Left lung (tissue), 10 donors: ENCODE results near the gene BANF2. TPM values are rescaled to one million over a fixed set of nuclear protein-coding genes. Genes with fewer than 3 reads are reported as not detected.
"Not testable (repeated sequence)": the region's sequence is repeated elsewhere in the genome, so short reads cannot be mapped to it uniquely, and the experiment has no call there.

ENCODE experiments used
- ATAC-seq: fragments of 200-7000 bp; cut with Tn5 transposase; one replicate; pipeline ENCODE4 v1.9.1; 2020; ENCODE audit warnings: moderate library complexity
- DNase-seq, 4 donors: peaks; one replicate each; pipeline ENCODE4 v3.0.0-alpha.2; 2013 to 2020
- H3K27ac ChIP-seq, 2 donors: fragments of 200-600 bp; sonication (generic) in 1 of 2; one replicate each; pipeline versions ENCODE4 v1.5.0 to v1.8.0; 2020 to 2021
- H3K27me3 ChIP-seq, 2 donors: fragments of 200-600 bp; sonication (generic) in 1 of 2; one replicate each; pipeline versions ENCODE4 v1.5.0 to v1.8.0; 2020 to 2021
- H3K36me3 ChIP-seq, 2 donors: fragments of 200-600 bp; sonication (generic) in 1 of 2; one replicate each; pipeline versions ENCODE4 v1.5.0 to v1.8.0; 2020 to 2021
- H3K4me1 ChIP-seq, 2 donors: fragments of 200-600 bp; one replicate each; pipeline ENCODE4 v1.8.0; 2021
- H3K4me3 ChIP-seq, 2 donors: fragments of 200-600 bp; sonication (generic) in 1 of 2; one replicate each; pipeline versions ENCODE4 v1.5.0 to v1.8.0; 2020 to 2021; ENCODE audit warnings: mild to moderate bottlenecking in 1 of 2
- H3K9me3 ChIP-seq, 2 donors: fragments of 200-600 bp; sonication (generic) in 1 of 2; one replicate each; pipeline versions ENCODE4 v1.5.0 to v1.8.0; 2020 to 2021
- intact Hi-C, 2 donors: fragments of 100-400 bp; cut with DNase I; formaldehyde crosslinking; loops; one replicate each; pipeline versions ENCODE4 v1.11.2 to v1.14.2; 2022
- polyA plus RNA-seq, 6 donors: library from polyadenylated mRNA; unstranded; fragments of 120-200 nt; gene quantifications; one replicate each; pipeline ENCODE4 v1.2.1, GENCODE V29; 2013; ENCODE audit not compliant: insufficient read length in 6 of 6
- total RNA-seq, 2 donors: library from RNA; stranded (reverse); fragmentation: NEBNext Ultra II Directional; extraction: Animal tissue kit (Norgen Biotek cat#: 25700); gene quantifications; one replicate each; pipeline ENCODE4 v1.2.1, GENCODE V29; 2021
- TF ChIP-seq, protein P1 (sequence below), 2 donors: fragments of 200-600 bp; sonication (generic) in 1 of 2; IDR thresholded peaks; one replicate each; pipeline versions ENCODE4 v1.5.0 to v1.8.0; 2021; ENCODE audit warnings: antibody characterized with exemption in 2 of 2
- donor health status: DM: no; HTN: yes; CAD: no.
- donor health status: DM: no; HTN: no; CAD: no.

BANF2 gene
- total and polyA plus RNA-seq, 8 donors: not detected

GRCh38 chr20:17700637-17701036 is 871 bp downstream of the BANF2 start:
- TF ChIP-seq, protein P1, sequence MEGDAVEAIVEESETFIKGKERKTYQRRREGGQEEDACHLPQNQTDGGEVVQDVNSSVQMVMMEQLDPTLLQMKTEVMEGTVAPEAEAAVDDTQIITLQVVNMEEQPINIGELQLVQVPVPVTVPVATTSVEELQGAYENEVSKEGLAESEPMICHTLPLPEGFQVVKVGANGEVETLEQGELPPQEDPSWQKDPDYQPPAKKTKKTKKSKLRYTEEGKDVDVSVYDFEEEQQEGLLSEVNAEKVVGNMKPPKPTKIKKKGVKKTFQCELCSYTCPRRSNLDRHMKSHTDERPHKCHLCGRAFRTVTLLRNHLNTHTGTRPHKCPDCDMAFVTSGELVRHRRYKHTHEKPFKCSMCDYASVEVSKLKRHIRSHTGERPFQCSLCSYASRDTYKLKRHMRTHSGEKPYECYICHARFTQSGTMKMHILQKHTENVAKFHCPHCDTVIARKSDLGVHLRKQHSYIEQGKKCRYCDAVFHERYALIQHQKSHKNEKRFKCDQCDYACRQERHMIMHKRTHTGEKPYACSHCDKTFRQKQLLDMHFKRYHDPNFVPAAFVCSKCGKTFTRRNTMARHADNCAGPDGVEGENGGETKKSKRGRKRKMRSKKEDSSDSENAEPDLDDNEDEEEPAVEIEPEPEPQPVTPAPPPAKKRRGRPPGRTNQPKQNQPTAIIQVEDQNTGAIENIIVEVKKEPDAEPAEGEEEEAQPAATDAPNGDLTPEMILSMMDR (IDR thresholded peaks at IDR 0.05): no peak
- Histone ChIP-seq H3K9me3 (no peaks in the 10 kb centered on the region), H3K27ac (no peak overlapping the region), H3K4me3 (no peak overlapping the region), H3K36me3 (no peaks in the 10 kb centered on the region), H3K27me3 (no peaks in the 10 kb centered on the region), H3K4me1 (no peaks in the 10 kb centered on the region)
- intact Hi-C loops: no loop called here
- DNase-seq: no peak
- ATAC-seq: no peak

- Histone ChIP-seq H3K4me3 (no peak overlapping the region), H3K9me3 (no peaks in the 10 kb centered on the region), H3K4me1 (no peaks in the 10 kb centered on the region), H3K27ac (no peak overlapping the region), H3K36me3 (no peaks in the 10 kb centered on the region), H3K27me3 (no peaks in the 10 kb centered on the region)
- ATAC-seq (no peak), DNase-seq (no peak)
- TF ChIP-seq, protein P1 (IDR thresholded peaks at IDR 0.05): no peak
- intact Hi-C loops: no loop called here
These were observed 2.1 kb downstream of the BANF2 start for GRCh38 chr20:17701826-17702225.

- DNase-seq: no peak
- intact Hi-C loops: no loop called here
- Histone ChIP-seq H3K9me3 (no peaks in the 10 kb centered on the region), H3K4me1 (no peaks in the 10 kb centered on the region), H3K27ac (no peak overlapping the region), H3K27me3 (no peaks in the 10 kb centered on the region), H3K36me3 (no peaks in the 10 kb centered on the region), H3K4me3 (no peak overlapping the region)
- ATAC-seq: no peak
- TF ChIP-seq, protein P1 (IDR thresholded peaks at IDR 0.05): no peak
These were observed 5.0 kb downstream of the BANF2 start for GRCh38 chr20:17704589-17705317.

DNA sequence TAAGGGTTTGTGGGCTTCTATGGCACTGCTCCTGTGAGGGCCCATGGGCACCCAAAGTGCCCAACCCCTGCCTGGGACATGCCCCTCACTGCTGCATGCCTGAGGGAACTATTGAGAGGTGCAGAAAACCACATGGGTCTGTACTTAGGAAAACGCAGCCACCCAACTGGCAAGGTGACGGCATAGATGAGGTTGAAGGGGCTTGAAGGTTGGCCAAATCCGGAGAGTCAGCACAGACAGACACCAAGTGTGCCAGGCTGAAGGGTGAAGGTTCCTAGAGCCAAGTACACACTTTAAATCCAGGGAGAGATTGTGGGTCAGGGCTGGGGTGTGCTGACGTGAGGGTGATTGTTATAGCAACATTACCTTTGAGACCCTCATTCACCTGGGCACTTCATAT is 6.2 kb downstream of the BANF2 start:
- Histone ChIP-seq H3K4me3 (no peak overlapping the region), H3K9me3 (no peaks in the 10 kb centered on the region), H3K4me1 (no peaks in the 10 kb centered on the region), H3K36me3 (no peaks in the 10 kb centered on the region), H3K27ac (no peak overlapping the region), H3K27me3 (no peaks in the 10 kb centered on the region)
- intact Hi-C loops: no loop called here
- TF ChIP-seq, protein P1 (IDR thresholded peaks at IDR 0.05): no peak
- DNase-seq: no peak
- no peak for ATAC-seq

- H3K4me1 ChIP-seq: no peaks in the 10 kb centered on the region
- no peak overlapping the region for H3K27ac ChIP-seq
- DNase-seq: no peak
- no peaks in the 10 kb centered on the region for H3K36me3 ChIP-seq
- no peak overlapping the region for H3K4me3 ChIP-seq
- TF ChIP-seq, protein P1 (IDR thresholded peaks at IDR 0.05): no peak
- no peaks in the 10 kb centered on the region for H3K9me3 ChIP-seq
- no peaks in the 10 kb centered on the region for H3K27me3 ChIP-seq
- no peak for ATAC-seq
- intact Hi-C loops: no loop called here
These were observed 6.9 kb downstream of the BANF2 start for GRCh38 chr20:17706632-17707031.

DNA sequence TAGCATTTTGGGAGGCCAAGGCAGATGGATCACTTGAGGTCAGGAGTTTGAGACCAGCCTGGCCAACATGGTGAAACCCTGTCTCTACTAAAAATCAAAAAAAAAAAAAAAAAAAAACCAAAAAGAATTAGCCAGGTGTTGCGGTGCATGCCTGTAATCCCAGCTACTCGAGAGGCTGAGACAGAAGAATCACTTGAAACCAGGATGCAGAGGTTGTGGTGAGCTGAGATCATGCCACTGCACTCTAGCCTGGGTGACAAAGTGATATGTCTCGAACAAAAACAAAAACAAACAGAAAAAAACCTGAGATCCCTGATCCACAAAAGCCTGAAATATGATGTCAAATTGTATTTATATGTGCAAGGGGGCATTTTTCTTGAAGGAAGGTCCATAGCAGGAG is 8.2 kb downstream of the BANF2 start:
- H3K36me3 ChIP-seq, H3K4me3 ChIP-seq, H3K27me3 ChIP-seq, H3K4me1 ChIP-seq, DNase-seq, intact Hi-C loops, H3K9me3 ChIP-seq, H3K27ac ChIP-seq, ATAC-seq: not testable (repeated sequence)
